ENCODE data around the gene DCLRE1A.

- no peak for TF ChIP-seq CTCF (conservative IDR thresholded peaks at IDR 0.05; ENCODE audit: low read length)
- no peak for TF ChIP-seq EZH2phosphoT487 (IDR thresholded peaks at IDR 0.05; ENCODE audit: borderline replicate concordance)
Observed at GRCh38 chr10:113858541-113858940, 4.7 kb upstream of the DCLRE1A start.
